Cardiac septum (tissue), 1 donor: ENCODE measurements around the gene KLLN. TPM values are rescaled to one million over a fixed set of nuclear protein-coding genes. Genes with fewer than 3 reads are reported as not detected.
"Not testable (repeated sequence)": the region's sequence is repeated elsewhere in the genome, so short reads cannot be mapped to it uniquely, and the experiment has no call there.

ENCODE experiments used
- DNase-seq: peaks from one replicate; pipeline ENCODE4 v3.0.0-alpha.2; 2020; ENCODE audit warnings: low spot score
- intact Hi-C: fragments of 100-400 bp; cut with DNase I; formaldehyde crosslinking; loops from one replicate; pipeline ENCODE4 v1.14.0; 2022
- total RNA-seq: library from RNA; stranded (reverse); fragmentation: NEBNext Ultra II Directional; extraction: Animal tissue kit (Norgen Biotek cat#: 25700); gene quantifications from one replicate; pipeline ENCODE4 v1.2.1, GENCODE V29; 2021
- donor health status: DM: no; HTN: no; CAD: no.

KLLN gene
- total RNA-seq, 1 donor from 2014 or later = 0.24 TPM

GRCh38 chr10:87846023-87846422 is 17.3 kb downstream of the KLLN start:
- intact Hi-C loops = no loop called here
- DNase-seq = no peak

- no peak for DNase-seq
- intact Hi-C loops = no loop called here
Measured at GRCh38 chr10:87845624-87845998, 17.7 kb downstream of the KLLN start.

- DNase-seq = no peak
- intact Hi-C loops = no loop called here
Measured at GRCh38 chr10:87844837-87845623, 18.3 kb downstream of the KLLN start.

- intact Hi-C loops = no loop called here
- DNase-seq = no peak
Measured at GRCh38 chr10:87843714-87844113, 19.6 kb downstream of the KLLN start.

GRCh38 chr10:87842776-87843497 is 20.4 kb downstream of the KLLN start:
- intact Hi-C loops = no loop called here
- DNase-seq = no peak

GRCh38 chr10:87842220-87842641 is 21.1 kb downstream of the KLLN start:
- intact Hi-C loops = no loop called here
- no peak for DNase-seq

- intact Hi-C loops = no loop called here
- DNase-seq = no peak
Measured at GRCh38 chr10:87841186-87841585, 22.1 kb downstream of the KLLN start.

GRCh38 chr10:87838650-87839049 is 24.7 kb downstream of the KLLN start:
- DNase-seq = no peak
- intact Hi-C loops = no loop called here

GRCh38 chr10:87837445-87837844 is 25.9 kb downstream of the KLLN start:
- DNase-seq = no peak
- intact Hi-C loops = no loop called here

- no peak for DNase-seq
- intact Hi-C loops = no loop called here
Measured at GRCh38 chr10:87836098-87836497, 27.2 kb downstream of the KLLN start.

GRCh38 chr10:87829986-87830729 is 33.2 kb downstream of the KLLN start:
- intact Hi-C loops = no loop called here
- DNase-seq = no peak

GRCh38 chr10:87829051-87829450 is 34.3 kb downstream of the KLLN start:
- DNase-seq, intact Hi-C loops: not testable (repeated sequence)

- intact Hi-C loops = no loop called here
- DNase-seq = no peak
Measured at GRCh38 chr10:87827681-87828080, 35.7 kb downstream of the KLLN start.

GRCh38 chr10:87826653-87827052 is 36.7 kb downstream of the KLLN start:
- DNase-seq = no peak
- intact Hi-C loops = no loop called here

- intact Hi-C loops = loop anchor here (5.0 kb wide), 1 partner anchor 43 kb away; the partner anchor contains the start of genes KLLN and PTEN
- no peak for DNase-seq
Measured at GRCh38 chr10:87819289-87819585, 44.1 kb downstream of the KLLN start.

GRCh38 chr10:87818505-87819288 is 44.6 kb downstream of the KLLN start:
- DNase-seq = no peak
- intact Hi-C loops = loop anchor here (5.0 kb wide), 1 partner anchor 44 kb away; the partner anchor contains the start of genes KLLN and PTEN

GRCh38 chr10:87817609-87818504 is 45.5 kb downstream of the KLLN start, which contains the start of gene ATAD1:
TSS of gene ATAD1 (minus strand) at chr10:87818226. CDS start at chr10:87814599, 3,627 bp downstream.
- intact Hi-C loops = loop anchor here (5.0 kb wide), 1 partner anchor 44 kb away; the partner anchor contains the start of genes KLLN and PTEN
- peak; percentile 94 for DNase-seq

- no peak for DNase-seq
- intact Hi-C loops = loop anchor here (5.0 kb wide), 1 partner anchor 45 kb away; the partner anchor contains the start of genes KLLN and PTEN
Measured at GRCh38 chr10:87816898-87817608, 46.3 kb downstream of the KLLN start.
